ENCODE data around the gene TUB.

GRCh38 chr11:8032122-8032521, 48.9 kb upstream of the TUB start:
- TF ChIP-seq POLR2AphosphoS5 (IDR thresholded peaks at IDR 0.05) (no peak), POLR2A (IDR thresholded peaks at IDR 0.05) (no peak), EP300 (IDR thresholded peaks at IDR 0.05) (no peak)
- TF ChIP-seq, protein P1, sequence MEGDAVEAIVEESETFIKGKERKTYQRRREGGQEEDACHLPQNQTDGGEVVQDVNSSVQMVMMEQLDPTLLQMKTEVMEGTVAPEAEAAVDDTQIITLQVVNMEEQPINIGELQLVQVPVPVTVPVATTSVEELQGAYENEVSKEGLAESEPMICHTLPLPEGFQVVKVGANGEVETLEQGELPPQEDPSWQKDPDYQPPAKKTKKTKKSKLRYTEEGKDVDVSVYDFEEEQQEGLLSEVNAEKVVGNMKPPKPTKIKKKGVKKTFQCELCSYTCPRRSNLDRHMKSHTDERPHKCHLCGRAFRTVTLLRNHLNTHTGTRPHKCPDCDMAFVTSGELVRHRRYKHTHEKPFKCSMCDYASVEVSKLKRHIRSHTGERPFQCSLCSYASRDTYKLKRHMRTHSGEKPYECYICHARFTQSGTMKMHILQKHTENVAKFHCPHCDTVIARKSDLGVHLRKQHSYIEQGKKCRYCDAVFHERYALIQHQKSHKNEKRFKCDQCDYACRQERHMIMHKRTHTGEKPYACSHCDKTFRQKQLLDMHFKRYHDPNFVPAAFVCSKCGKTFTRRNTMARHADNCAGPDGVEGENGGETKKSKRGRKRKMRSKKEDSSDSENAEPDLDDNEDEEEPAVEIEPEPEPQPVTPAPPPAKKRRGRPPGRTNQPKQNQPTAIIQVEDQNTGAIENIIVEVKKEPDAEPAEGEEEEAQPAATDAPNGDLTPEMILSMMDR (IDR thresholded peaks at IDR 0.05) = no peak
